IPS-18c (cell line): ENCODE data around the gene TBX21.
A peak's percentile ranks its signal among the peaks of the same experiment; 100 is the strongest.

ENCODE experiments used
- H3K4me3 ChIP-seq: 2 replicates; pipeline ENCODE4 v1.7.0; 2013; ENCODE audit warnings: low read depth, mild to moderate bottlenecking, low read length, moderate library complexity; ENCODE audit not compliant: insufficient read depth
- H3K9me3 ChIP-seq: one replicate; pipeline ENCODE4 v1.6.1; 2013; ENCODE audit warnings: mild to moderate bottlenecking, low read length, moderate library complexity; ENCODE audit not compliant: control insufficient read depth, insufficient read depth

TBX21 gene

GRCh38 chr17:47695429-47696376, 37.3 kb upstream of the TBX21 start:
- Histone ChIP-seq H3K4me3 (peak overlapping the region; percentile 87), H3K9me3 (no peaks in the 10 kb centered on the region)

- H3K9me3 ChIP-seq = no peaks in the 10 kb centered on the region
- no peak overlapping the region for H3K4me3 ChIP-seq
Measured at GRCh38 chr17:47696717-47697642, 36.1 kb upstream of the TBX21 start.

GRCh38 chr17:47697906-47698711, 34.9 kb upstream of the TBX21 start:
- H3K9me3 ChIP-seq = no peaks in the 10 kb centered on the region
- no peak overlapping the region for H3K4me3 ChIP-seq

DNA sequence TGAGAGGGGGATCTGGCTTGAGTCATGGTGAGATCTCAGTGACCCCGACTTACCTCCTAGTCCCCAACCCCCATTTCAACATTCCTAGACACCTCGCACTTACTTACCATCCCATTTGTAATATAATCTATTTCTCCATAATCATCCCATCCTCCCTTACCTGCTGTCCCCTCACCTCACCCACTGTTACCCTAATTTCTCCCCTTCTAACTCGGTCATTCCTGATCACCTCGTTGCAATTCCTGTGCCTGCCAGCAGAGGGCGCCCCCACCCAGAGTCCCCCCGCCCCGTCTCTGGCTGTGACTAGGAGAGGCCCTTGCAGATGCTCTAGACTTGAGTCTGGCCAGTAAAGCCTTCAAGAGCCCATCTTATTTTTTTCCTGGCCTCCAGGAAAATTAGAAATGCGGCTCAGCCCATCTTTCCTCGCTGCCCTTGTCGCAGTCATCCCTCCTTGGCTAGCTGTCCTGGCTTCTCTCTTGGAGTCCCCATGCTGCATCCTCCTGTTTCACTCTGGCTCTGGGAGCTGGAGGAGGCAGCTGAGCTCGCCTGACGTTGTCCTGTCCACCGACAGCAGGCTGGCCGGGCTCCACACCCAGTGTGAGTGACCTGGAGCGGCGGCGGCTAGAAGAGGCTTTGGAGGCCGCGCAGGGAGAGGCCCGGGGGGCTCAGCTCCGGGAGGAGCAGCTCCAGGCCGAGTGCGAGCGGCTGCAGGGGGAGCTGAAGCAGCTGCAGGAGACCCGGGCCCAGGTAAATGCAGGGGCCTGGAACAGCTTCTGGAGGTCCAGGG, 34.1 kb upstream of the TBX21 start:
- Histone ChIP-seq H3K4me3 (no peak overlapping the region), H3K9me3 (no peaks in the 10 kb centered on the region)

DNA sequence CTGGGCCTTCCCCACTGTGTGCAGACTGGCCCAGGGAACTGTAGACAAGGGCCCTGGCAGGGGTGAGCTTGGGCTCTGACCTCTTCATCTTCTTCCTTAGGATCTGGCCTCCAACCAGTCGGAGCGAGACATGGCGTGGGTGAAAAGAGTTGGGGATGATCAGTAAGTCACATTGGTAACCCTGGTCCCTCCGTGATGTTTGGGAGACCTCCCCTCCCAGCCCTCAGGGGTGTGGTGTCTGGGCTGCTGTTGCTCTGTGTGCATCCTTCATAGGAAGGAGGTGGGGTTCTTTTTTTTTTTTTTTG, 33.5 kb upstream of the TBX21 start:
- H3K9me3 ChIP-seq = no peaks in the 10 kb centered on the region
- no peak overlapping the region for H3K4me3 ChIP-seq

- no peaks in the 10 kb centered on the region for H3K9me3 ChIP-seq
- H3K4me3 ChIP-seq = no peak overlapping the region
Measured at GRCh38 chr17:47700471-47701449, 32.3 kb upstream of the TBX21 start.

DNA sequence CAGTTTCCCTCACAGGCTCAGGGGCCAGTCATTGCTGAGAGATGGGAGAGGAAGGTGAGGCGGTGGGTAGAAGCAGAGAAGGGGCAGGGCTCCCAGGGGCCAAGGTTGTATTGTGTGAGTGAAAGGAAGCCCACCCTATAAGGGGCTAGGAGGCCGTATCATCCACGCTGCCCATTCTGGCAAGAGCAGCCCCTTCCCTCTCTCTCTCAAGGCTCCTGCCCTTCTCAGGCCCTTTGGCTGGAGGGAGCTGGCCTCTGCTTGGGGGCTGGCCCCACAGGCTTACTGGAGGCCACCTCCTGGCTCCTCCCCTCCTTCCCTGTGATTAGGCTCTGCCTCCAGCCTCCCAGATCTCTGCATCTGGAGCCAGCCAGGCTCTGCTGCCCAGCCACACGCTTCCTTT, 31.4 kb upstream of the TBX21 start:
- H3K4me3 ChIP-seq = no peak overlapping the region
- H3K9me3 ChIP-seq = no peaks in the 10 kb centered on the region

GRCh38 chr17:47702391-47702995, 30.5 kb upstream of the TBX21 start:
- no peaks in the 10 kb centered on the region for H3K9me3 ChIP-seq
- no peak overlapping the region for H3K4me3 ChIP-seq

DNA sequence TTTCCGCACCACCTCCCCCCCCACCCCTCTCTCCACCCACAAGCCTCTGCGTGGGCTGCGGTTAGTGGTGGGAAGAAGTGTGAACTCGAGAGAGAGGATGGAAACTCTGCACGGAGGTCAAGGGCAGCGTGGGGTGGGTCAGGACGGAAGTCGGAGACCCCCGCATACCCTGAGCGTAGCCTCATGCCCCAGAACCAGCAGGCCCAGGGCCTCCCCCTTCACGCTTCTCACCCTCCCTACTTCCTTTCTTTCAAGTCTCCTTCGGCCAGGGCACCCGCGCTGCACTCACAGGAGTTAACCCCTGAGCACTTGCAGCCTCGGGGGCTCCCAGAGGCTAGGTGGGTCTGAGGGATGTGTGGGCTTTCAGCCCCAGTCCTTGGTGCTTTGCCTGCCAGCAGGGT, 29.8 kb upstream of the TBX21 start:
- Histone ChIP-seq H3K9me3 (no peaks in the 10 kb centered on the region), H3K4me3 (no peak overlapping the region)

GRCh38 chr17:47703671-47704070, 29.4 kb upstream of the TBX21 start:
- H3K9me3 ChIP-seq = no peaks in the 10 kb centered on the region
- no peak overlapping the region for H3K4me3 ChIP-seq

GRCh38 chr17:47704116-47704515, 28.9 kb upstream of the TBX21 start:
- Histone ChIP-seq H3K4me3 (no peak overlapping the region), H3K9me3 (no peaks in the 10 kb centered on the region)

DNA sequence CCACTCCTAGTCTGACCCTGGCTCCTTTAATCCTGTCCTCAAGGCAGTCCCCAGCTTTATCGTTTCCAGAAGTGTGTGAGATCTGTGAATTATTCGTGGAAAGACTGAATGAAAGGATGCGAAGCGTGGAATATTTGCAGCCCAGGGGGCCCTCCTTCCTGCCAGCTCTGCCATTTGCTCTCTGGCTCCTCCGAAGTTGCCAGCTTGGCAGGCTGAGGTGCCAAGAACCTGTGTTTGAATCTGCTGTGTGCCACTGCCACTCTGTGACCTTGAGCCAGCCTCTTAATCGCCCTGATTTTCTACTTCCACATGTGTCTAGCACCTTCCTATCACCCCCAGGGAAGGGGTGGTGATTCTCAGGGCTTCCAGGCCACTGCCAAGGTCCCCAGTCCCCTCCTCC, 28.3 kb upstream of the TBX21 start:
- no peaks in the 10 kb centered on the region for H3K9me3 ChIP-seq
- no peak overlapping the region for H3K4me3 ChIP-seq

- no peak overlapping the region for H3K4me3 ChIP-seq
- H3K9me3 ChIP-seq = no peaks in the 10 kb centered on the region
Measured at GRCh38 chr17:47705536-47706530, 27.2 kb upstream of the TBX21 start.

- H3K4me3 ChIP-seq = no peak overlapping the region
- no peaks in the 10 kb centered on the region for H3K9me3 ChIP-seq
Measured at GRCh38 chr17:47707056-47707804, 25.8 kb upstream of the TBX21 start.
